ENCODE results near the gene RPS6KC1. TPM values are rescaled to one million over a fixed set of nuclear protein-coding genes. Genes with fewer than 3 reads are reported as not detected.

Gene RPS6KC1
- total RNA-seq, 4 donors from 2014 or later, result 22.9 to 30.1 (median 26.7) TPM

GRCh38 chr1:213250446-213250845, 199.4 kb downstream of the RPS6KC1 start:
- DNase-seq (ENCODE audit: low spot score in 2 of 2), result no peak
- Histone ChIP-seq H3K27ac (no peak overlapping the region), H3K4me1 (no peaks in the 10 kb centered on the region), H3K36me3 (peaks cover 0 to 4% (median 0%) of the 10 kb centered on the region in 3 donors), H3K27me3 (no peaks in the 10 kb centered on the region), H3K4me3 (no peak overlapping the region), H3K9me3 (no peaks in the 10 kb centered on the region)
- 94 to 96% methylated on average over 3 of the region's 3 CpGs for WGBS, 2 donors
- TF ChIP-seq POLR2A (IDR thresholded peaks at IDR 0.05) (no peak), EP300 (IDR thresholded peaks at IDR 0.05) (no peak), CTCF (IDR thresholded peaks at IDR 0.05) (no peak)

- no peak for DNase-seq (ENCODE audit: low spot score in 2 of 2)
- no peak for TF ChIP-seq EP300 (IDR thresholded peaks at IDR 0.05)
- TF ChIP-seq POLR2A (IDR thresholded peaks at IDR 0.05), result no peak
- TF ChIP-seq CTCF (IDR thresholded peaks at IDR 0.05), result no peak
- WGBS, 2 donors, result 45 to 46% methylated on average over 2 of the region's 2 CpGs
- no peak overlapping the region for H3K4me3 ChIP-seq
- no peak overlapping the region for H3K27ac ChIP-seq
- H3K4me1 ChIP-seq, result no peaks in the 10 kb centered on the region
- H3K27me3 ChIP-seq, result no peaks in the 10 kb centered on the region
- no peaks in the 10 kb centered on the region for H3K9me3 ChIP-seq
- peaks cover 0 to 4% (median 0%) of the 10 kb centered on the region in 3 donors for H3K36me3 ChIP-seq
These were observed 200.9 kb downstream of the RPS6KC1 start for GRCh38 chr1:213251972-213252371.

- Histone ChIP-seq H3K9me3 (no peaks in the 10 kb centered on the region), H3K4me3 (no peak overlapping the region), H3K36me3 (peaks cover 0 to 4% (median 0%) of the 10 kb centered on the region in 3 donors), H3K4me1 (no peaks in the 10 kb centered on the region), H3K27ac (no peak overlapping the region), H3K27me3 (no peaks in the 10 kb centered on the region)
- DNase-seq (ENCODE audit: low spot score in 2 of 2), result no peak
- no peak for TF ChIP-seq POLR2A (IDR thresholded peaks at IDR 0.05)
- TF ChIP-seq EP300 (IDR thresholded peaks at IDR 0.05), result no peak
- no peak for TF ChIP-seq CTCF (IDR thresholded peaks at IDR 0.05)
- 85 to 90% methylated on average over 3 of the region's 3 CpGs for WGBS, 2 donors
These were observed 205.5 kb downstream of the RPS6KC1 start for GRCh38 chr1:213256438-213257087.

- peaks cover 0 to 30% (median 0%) of the 10 kb centered on the region in 3 donors for H3K36me3 ChIP-seq
- no peak for DNase-seq (ENCODE audit: low spot score in 2 of 2)
- no peaks in the 10 kb centered on the region for H3K9me3 ChIP-seq
- no peaks in the 10 kb centered on the region for H3K4me1 ChIP-seq
- H3K27ac ChIP-seq, result no peak overlapping the region
- 82 to 87% methylated on average over 5 of the region's 5 CpGs for WGBS, 2 donors
- H3K27me3 ChIP-seq, result no peaks in the 10 kb centered on the region
- TF ChIP-seq CTCF (IDR thresholded peaks at IDR 0.05) (no peak), EP300 (IDR thresholded peaks at IDR 0.05) (no peak), POLR2A (IDR thresholded peaks at IDR 0.05) (no peak)
- no peak overlapping the region for H3K4me3 ChIP-seq
These were observed 209.5 kb downstream of the RPS6KC1 start for GRCh38 chr1:213260311-213261075.

- H3K4me1 ChIP-seq, result no peaks in the 10 kb centered on the region
- peaks cover 0 to 39% (median 0%) of the 10 kb centered on the region in 3 donors for H3K36me3 ChIP-seq
- TF ChIP-seq CTCF (IDR thresholded peaks at IDR 0.05), result no peak
- DNase-seq (ENCODE audit: low spot score in 2 of 2), result no peak
- 68 to 78% methylated on average over 1 of the region's 1 CpG for WGBS, 2 donors
- peaks cover 0 to 10% (median 0%) of the 10 kb centered on the region in 4 donors for H3K9me3 ChIP-seq
- no peaks in the 10 kb centered on the region for H3K27me3 ChIP-seq
- no peak overlapping the region for H3K4me3 ChIP-seq
- H3K27ac ChIP-seq, result no peak overlapping the region
These were observed 213.5 kb downstream of the RPS6KC1 start for GRCh38 chr1:213264531-213264930.

All from tibial nerve (tissue), 4 donors.